ENCODE measurements around the gene TNKS1BP1. TPM values are rescaled to one million over a fixed set of nuclear protein-coding genes. Genes with fewer than 3 reads are reported as not detected.
"Not testable (repeated sequence)": the region's sequence is repeated elsewhere in the genome, so short reads cannot be mapped to it uniquely, and the experiment has no call there.

Gene TNKS1BP1
- total RNA-seq, 2 donors from 2014 or later: 16.9 to 23.8 TPM

DNA sequence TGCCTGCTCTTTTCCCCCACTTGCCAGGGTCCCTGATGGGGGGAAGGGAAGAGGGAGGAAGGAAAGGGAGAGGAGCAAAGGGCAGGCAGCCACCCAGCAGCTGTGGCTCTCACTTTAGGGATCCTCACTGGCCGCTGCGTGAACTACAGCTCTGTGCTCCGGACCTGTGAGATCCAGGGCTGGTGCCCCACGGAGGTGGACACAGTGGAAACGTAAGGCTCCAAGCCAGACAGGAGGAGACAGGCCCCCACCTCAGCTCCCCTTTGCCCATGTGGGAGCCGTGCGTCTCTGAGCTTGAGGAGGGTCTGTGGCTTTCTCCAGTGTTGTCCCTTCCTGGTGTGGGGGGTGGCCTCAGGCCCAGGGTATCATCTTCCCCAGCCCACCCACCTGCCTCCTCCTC, 23.3 kb upstream of the TNKS1BP1 start:
- H3K9me3 Mint-ChIP-seq: peaks cover 0 to 4% of the 10 kb centered on the region in 2 donors
- no peaks in the 10 kb centered on the region for H3K27me3 Mint-ChIP-seq (ENCODE audit: low read depth)
- no peak for DNase-seq
- peaks cover 13% of the 10 kb centered on the region for H3K4me1 Mint-ChIP-seq (ENCODE audit: low read depth)
- H3K27ac Mint-ChIP-seq: no peak overlapping the region
- ATAC-seq (replicated peaks in 1 of 2): no peak
- peaks cover 3 to 6% of the 10 kb centered on the region in 2 donors for H3K36me3 Mint-ChIP-seq (ENCODE audit: insufficient read depth in 2 of 2)
- H3K4me3 Mint-ChIP-seq: no peak overlapping the region

DNA sequence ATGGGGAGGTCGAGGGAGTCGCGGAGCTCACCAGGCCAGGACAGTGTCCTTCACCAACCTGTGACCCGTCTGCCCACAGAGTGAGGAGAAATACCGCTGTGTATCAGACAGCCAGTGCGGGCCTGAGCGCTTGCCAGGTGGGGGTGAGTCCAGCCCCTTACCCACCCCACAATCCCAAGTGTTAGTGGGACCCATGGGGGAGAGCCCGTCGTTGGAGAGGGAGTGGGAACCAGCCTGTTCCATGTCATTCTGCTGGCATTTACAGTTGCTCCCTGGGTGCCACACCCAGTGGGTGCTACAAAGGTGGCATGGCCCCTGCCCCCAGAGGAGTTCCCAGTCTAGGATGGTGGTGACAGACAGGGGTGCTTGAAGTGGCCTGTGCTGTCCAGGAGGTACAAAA, 22.6 kb upstream of the TNKS1BP1 start:
- no peak for ATAC-seq (replicated peaks in 1 of 2)
- H3K27ac Mint-ChIP-seq: no peak overlapping the region

DNA sequence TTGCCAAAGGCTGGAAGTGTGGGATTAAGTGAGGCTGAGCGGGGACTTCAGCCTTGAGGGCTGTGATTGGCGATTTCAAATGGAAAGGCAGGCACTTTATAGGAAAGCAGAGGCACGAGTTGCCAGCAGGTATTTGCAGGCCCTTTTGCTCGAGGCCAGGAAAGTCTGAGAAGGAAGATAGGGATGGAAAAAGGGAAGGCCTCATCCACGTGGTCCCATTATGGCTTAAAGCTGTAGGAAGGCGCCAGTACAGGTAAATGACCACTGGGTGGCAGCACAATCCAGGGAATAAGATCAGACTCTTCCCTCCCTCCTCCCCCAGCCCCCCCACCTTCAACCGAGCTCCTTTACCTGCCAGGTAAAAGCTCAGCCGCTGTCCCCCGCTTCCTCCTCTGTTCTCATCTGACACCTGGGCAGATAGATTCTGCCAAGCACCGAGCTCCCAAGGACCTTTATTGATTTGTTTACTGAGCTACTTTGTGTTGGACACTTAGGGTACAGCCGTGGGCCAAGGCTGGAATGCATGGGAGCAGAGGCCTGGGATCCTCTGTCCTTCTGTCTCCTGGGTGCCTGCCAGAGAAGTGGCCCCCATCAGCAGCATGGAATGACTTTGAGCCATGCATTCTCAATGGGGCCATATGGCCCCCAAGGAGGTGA, 20.9 kb upstream of the TNKS1BP1 start:
- Mint-ChIP-seq H3K4me1 (ENCODE audit: low read depth) (peaks cover 13% of the 10 kb centered on the region), H3K9me3 (no peaks in the 10 kb centered on the region), H3K4me3 (no peak overlapping the region), H3K27me3 (ENCODE audit: low read depth) (peaks cover 2% of the 10 kb centered on the region), H3K36me3 (ENCODE audit: insufficient read depth in 2 of 2) (no peaks in the 10 kb centered on the region), H3K27ac (no peak overlapping the region)
- peak; percentile 69 to 71 for DNase-seq
- peak; percentile 78 for ATAC-seq (replicated peaks in 1 of 2)

More for the DNA sequence above, 22.6 kb upstream of the TNKS1BP1 start:
- no peak for DNase-seq
- Mint-ChIP-seq H3K4me1 (ENCODE audit: low read depth) (peaks cover 13% of the 10 kb centered on the region), H3K4me3 (no peak overlapping the region), H3K9me3 (peaks cover 0 to 4% of the 10 kb centered on the region in 2 donors), H3K27me3 (ENCODE audit: low read depth) (no peaks in the 10 kb centered on the region), H3K36me3 (ENCODE audit: insufficient read depth in 2 of 2) (peaks cover 3 to 6% of the 10 kb centered on the region in 2 donors)

DNA sequence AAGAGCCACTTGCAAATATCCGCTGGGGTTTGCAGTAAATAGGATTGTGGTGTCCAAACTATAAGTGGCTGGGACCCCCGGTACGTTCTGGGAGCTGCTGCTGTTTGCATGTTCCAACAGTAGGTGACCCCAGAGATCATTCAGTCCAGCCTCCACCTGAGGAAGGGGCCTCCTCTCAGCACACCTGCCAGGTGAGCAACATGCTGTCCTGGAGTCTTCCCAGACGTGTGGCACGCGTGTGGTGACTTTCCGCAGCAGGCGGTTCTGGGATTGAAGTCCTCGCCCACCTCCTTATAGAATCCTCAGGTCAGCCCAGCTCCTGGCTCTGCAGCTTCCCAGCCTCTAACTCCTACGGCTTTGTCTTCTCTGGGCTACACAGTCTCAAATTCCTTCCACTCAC, 20.1 kb upstream of the TNKS1BP1 start:
- peaks cover 9% of the 10 kb centered on the region for H3K4me1 Mint-ChIP-seq (ENCODE audit: low read depth)
- no peaks in the 10 kb centered on the region for H3K9me3 Mint-ChIP-seq
- H3K4me3 Mint-ChIP-seq: no peak overlapping the region
- ATAC-seq (replicated peaks in 1 of 2): no peak
- H3K27ac Mint-ChIP-seq: no peak overlapping the region
- H3K36me3 Mint-ChIP-seq (ENCODE audit: insufficient read depth in 2 of 2): no peaks in the 10 kb centered on the region
- DNase-seq: no peak
- peaks cover 6% of the 10 kb centered on the region for H3K27me3 Mint-ChIP-seq (ENCODE audit: low read depth)

GRCh38 chr11:57343825-57344224, 19.1 kb upstream of the TNKS1BP1 start:
- H3K27ac Mint-ChIP-seq: no peak overlapping the region
- no peak for DNase-seq

GRCh38 chr11:57342702-57343101, 17.9 kb upstream of the TNKS1BP1 start:
- Mint-ChIP-seq H3K4me3 (no peak overlapping the region), H3K27me3 (ENCODE audit: low read depth) (peaks cover 6% of the 10 kb centered on the region), H3K9me3 (no peaks in the 10 kb centered on the region), H3K36me3 (ENCODE audit: insufficient read depth in 2 of 2) (no peaks in the 10 kb centered on the region), H3K27ac (no peak overlapping the region), H3K4me1 (ENCODE audit: low read depth) (peaks cover 8% of the 10 kb centered on the region)
- DNase-seq (no peak), ATAC-seq (replicated peaks in 1 of 2) (no peak)

More at GRCh38 chr11:57343825-57344224, 19.1 kb upstream of the TNKS1BP1 start:
- H3K9me3 Mint-ChIP-seq: no peaks in the 10 kb centered on the region
- peaks cover 6% of the 10 kb centered on the region for H3K27me3 Mint-ChIP-seq (ENCODE audit: low read depth)
- peaks cover 8% of the 10 kb centered on the region for H3K4me1 Mint-ChIP-seq (ENCODE audit: low read depth)
- H3K4me3 Mint-ChIP-seq: no peak overlapping the region
- ATAC-seq (replicated peaks in 1 of 2): no peak
- no peaks in the 10 kb centered on the region for H3K36me3 Mint-ChIP-seq (ENCODE audit: insufficient read depth in 2 of 2)

GRCh38 chr11:57341250-57341808, 16.6 kb upstream of the TNKS1BP1 start:
- H3K4me1 Mint-ChIP-seq (ENCODE audit: low read depth): peaks cover 12% of the 10 kb centered on the region
- no peaks in the 10 kb centered on the region for H3K9me3 Mint-ChIP-seq
- ATAC-seq (replicated peaks in 1 of 2): no peak
- no peak overlapping the region for H3K27ac Mint-ChIP-seq
- DNase-seq: no peak
- peaks cover 6% of the 10 kb centered on the region for H3K27me3 Mint-ChIP-seq (ENCODE audit: low read depth)
- no peaks in the 10 kb centered on the region for H3K36me3 Mint-ChIP-seq (ENCODE audit: insufficient read depth in 2 of 2)
- H3K4me3 Mint-ChIP-seq: no peak overlapping the region

DNA sequence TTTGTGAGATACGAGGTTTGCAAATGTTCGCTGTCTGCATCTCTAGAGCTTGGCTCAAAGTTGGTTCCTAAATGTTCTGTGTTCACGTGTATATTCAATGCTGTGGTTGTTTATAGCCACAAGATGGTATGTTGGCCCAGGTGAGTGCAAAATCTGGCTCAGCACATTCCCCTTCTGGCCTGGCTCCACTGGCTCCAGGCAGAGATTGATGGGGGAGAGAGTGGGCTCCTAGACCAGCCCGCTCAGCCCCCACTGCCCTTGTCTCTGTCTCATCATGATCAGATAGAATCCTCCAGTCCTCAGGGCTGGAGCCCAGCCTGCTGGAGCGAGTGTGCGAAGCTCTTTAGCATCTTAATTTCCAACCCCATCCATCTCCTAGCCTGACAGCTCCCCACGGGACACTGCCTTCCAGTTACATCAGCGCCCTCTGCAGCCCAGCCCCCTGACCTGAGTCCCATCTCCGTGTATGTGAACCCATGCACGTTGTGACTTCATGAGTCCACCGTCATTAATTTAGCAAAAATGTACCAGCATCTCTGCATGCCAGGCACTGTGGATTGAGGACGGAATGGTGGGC, 15.4 kb upstream of the TNKS1BP1 start:
- no peak overlapping the region for H3K4me3 Mint-ChIP-seq
- peaks cover 6% of the 10 kb centered on the region for H3K27me3 Mint-ChIP-seq (ENCODE audit: low read depth)
- no peak overlapping the region for H3K27ac Mint-ChIP-seq
- no peak for DNase-seq
- ATAC-seq (replicated peaks in 1 of 2): no peak
- no peaks in the 10 kb centered on the region for H3K9me3 Mint-ChIP-seq
- H3K36me3 Mint-ChIP-seq (ENCODE audit: insufficient read depth in 2 of 2): no peaks in the 10 kb centered on the region
- H3K4me1 Mint-ChIP-seq (ENCODE audit: low read depth): peaks cover 10% of the 10 kb centered on the region

DNA sequence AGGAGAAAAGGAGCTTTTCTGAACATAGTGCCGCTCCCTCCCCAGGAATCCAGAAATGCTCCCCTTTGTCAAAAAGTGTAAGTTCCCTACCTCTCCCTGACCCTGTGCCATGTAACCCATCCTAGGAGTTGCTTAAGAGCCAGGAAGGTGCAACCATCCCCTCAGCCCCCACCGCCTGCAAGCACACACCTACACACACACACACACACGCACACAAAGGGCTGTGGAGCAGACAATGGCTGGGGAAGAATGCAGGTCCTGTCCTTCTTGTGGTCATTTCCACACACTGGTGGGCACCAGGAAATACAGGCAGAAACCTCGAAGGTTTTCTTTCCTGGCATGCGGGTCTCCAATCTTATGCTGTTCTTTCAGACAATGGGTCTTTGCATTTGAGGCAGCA, 14.6 kb upstream of the TNKS1BP1 start:
- peaks cover 18% of the 10 kb centered on the region for H3K4me1 Mint-ChIP-seq (ENCODE audit: low read depth)
- H3K27ac Mint-ChIP-seq: no peak overlapping the region
- ATAC-seq (replicated peaks in 1 of 2) (no peak), DNase-seq (no peak)
- peaks cover 0 to 3% of the 10 kb centered on the region in 2 donors for H3K36me3 Mint-ChIP-seq (ENCODE audit: insufficient read depth in 2 of 2)
- peaks cover 6% of the 10 kb centered on the region for H3K27me3 Mint-ChIP-seq (ENCODE audit: low read depth)
- no peaks in the 10 kb centered on the region for H3K9me3 Mint-ChIP-seq
- H3K4me3 Mint-ChIP-seq: no peak overlapping the region

- Mint-ChIP-seq H3K27ac (no peak within 1 kb of the TSS), H3K27me3 (ENCODE audit: low read depth) (peaks cover 6% of the 10 kb centered on the region), H3K4me1 (ENCODE audit: low read depth) (peaks cover 30% of the 10 kb centered on the region), H3K36me3 (ENCODE audit: insufficient read depth in 2 of 2) (peaks cover 4 to 9% of the 10 kb centered on the region in 2 donors), H3K4me3 (no peak within 1 kb of the TSS), H3K9me3 (no peaks in the 10 kb centered on the region)
- no peak for DNase-seq
- no peak for ATAC-seq (replicated peaks in 1 of 2)
Measured at GRCh38 chr11:57338142-57338541, 13.4 kb upstream of the TNKS1BP1 start, which contains the start of gene P2RX3. Gene P2RX3 (plus strand): TSS chr11:57338352. CDS start chr11:57338551, 199 bp downstream.

DNA sequence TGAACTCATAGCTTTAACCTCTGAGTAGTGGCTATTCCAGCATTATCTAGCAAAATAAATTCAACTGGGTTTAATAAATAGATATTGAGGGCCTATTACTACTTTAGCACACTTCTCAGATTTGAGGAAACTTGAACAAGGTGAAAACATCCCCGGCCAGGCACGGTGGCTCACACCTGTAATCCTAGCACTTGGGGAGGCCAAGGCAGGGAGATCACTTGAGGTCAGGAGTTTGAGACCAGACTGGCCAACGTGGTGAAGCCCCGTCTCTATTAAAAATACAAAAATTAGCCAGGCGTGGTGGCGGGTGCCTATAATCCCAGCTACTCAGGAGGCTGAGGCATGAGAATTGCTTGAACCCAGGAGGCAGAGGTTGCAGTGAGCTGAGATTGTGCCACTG, 12.1 kb upstream of the TNKS1BP1 start:
- not testable (repeated sequence) for H3K9me3 Mint-ChIP-seq; DNase-seq; H3K27ac Mint-ChIP-seq; H3K27me3 Mint-ChIP-seq (ENCODE audit: low read depth); ATAC-seq (replicated peaks in 1 of 2)
- Mint-ChIP-seq H3K36me3 (ENCODE audit: insufficient read depth in 2 of 2) (peaks cover 10 to 15% of the 10 kb centered on the region in 2 donors), H3K4me1 (ENCODE audit: low read depth) (peaks cover 40% of the 10 kb centered on the region), H3K4me3 (peak overlapping the region; percentile 93 to 98)

- Mint-ChIP-seq H3K9me3 (no peaks in the 10 kb centered on the region), H3K27me3 (ENCODE audit: low read depth) (peaks cover 6% of the 10 kb centered on the region), H3K36me3 (ENCODE audit: insufficient read depth in 2 of 2) (peaks cover 12 to 19% of the 10 kb centered on the region in 2 donors), H3K27ac (peak overlapping the region; percentile 99), H3K4me3 (peak overlapping the region; percentile 93 to 98), H3K4me1 (ENCODE audit: low read depth) (peaks cover 47% of the 10 kb centered on the region)
- ATAC-seq (replicated peaks in 1 of 2) (peak; percentile 13), DNase-seq (peak in 1 of 2 donors; percentile 24)
Measured at GRCh38 chr11:57336111-57336666, 11.4 kb upstream of the TNKS1BP1 start.

Measured in activated T-cell treated with anti-CD3 and anti-CD28 coated beads, Interleukin-2, amount 50 U/mL, for 72 hours (primary cell).